ENCODE results near the gene DOCK8. TPM values are rescaled to one million over a fixed set of nuclear protein-coding genes. Genes with fewer than 3 reads are reported as not detected.

Gene DOCK8
- total RNA-seq, 1 donor from 2014 or later, result 8.9 TPM

DNA sequence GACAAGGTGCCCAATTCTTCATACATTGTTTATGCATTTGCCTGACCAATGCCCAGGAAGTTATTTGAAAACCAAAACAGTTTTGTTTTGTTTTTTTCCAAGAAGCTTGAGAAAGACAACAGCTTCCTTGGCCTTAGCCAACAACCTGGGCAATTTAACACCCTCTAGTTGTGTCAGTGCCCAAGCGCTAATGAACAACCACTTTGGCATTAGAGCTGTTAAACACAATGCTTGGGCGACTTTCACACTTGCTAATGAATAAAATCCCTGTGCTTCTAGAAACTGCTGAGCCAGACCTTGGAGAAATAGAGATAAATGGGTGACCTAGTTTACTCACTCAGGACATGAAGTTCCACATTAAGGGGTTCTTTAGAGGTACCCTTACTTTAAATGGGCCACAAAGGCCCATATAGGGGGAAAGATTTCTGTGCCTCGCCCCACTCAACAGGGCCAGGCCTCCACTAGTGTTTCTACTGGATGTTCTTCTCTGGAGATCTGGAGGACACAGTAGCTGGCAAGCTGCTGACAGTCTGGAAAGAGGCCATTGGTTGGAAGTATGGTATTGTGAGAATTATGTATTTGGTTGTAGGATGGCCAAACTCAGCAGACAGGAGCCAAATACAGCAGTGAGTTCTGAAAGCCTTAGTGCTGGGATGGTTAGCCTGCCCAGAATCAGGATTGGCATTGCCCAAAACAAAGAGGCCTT is 179.8 kb downstream of the DOCK8 start:
- Histone ChIP-seq H3K27me3 (no peaks in the 10 kb centered on the region), H3K4me3 (no peak overlapping the region), H3K9me3 (no peaks in the 10 kb centered on the region), H3K36me3 (no peaks in the 10 kb centered on the region), H3K27ac (no peak overlapping the region), H3K4me1 (no peaks in the 10 kb centered on the region)
- TF ChIP-seq CTCF (IDR thresholded peaks at IDR 0.05), result no peak
- intact Hi-C loops (cut with DNase I), result no loop called here
- no peak for DNase-seq (ENCODE audit: low spot score in 2 of 2)

GRCh38 chr9:396396-396795 is 181.7 kb downstream of the DOCK8 start:
- TF ChIP-seq CTCF (IDR thresholded peaks at IDR 0.05), result no peak
- Histone ChIP-seq H3K4me3 (no peak overlapping the region), H3K9me3 (no peaks in the 10 kb centered on the region), H3K36me3 (no peaks in the 10 kb centered on the region), H3K27me3 (no peaks in the 10 kb centered on the region), H3K27ac (no peak overlapping the region), H3K4me1 (no peaks in the 10 kb centered on the region)
- intact Hi-C loops (cut with DNase I), result no loop called here
- DNase-seq (ENCODE audit: low spot score in 2 of 2), result no peak

DNA sequence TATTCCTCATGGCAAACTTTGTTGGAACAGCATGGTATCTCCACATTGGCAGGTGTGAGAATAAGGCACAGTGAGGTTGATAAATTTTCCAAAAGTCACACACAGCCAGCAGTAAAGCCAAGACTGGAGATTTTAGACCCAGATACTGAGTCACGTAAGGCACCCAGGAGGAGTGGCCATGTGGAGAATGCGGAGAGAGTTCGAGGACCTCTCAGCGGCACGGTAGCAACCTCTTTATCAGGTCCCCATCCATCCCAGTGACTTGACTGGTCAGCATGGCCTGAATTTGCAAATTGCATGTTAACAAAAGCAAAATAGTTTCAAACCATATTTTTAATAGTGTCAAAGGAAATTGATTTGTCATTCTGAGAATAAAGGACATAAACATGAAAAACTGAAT is 183.4 kb downstream of the DOCK8 start:
- DNase-seq (ENCODE audit: low spot score in 2 of 2), result no peak
- no peak overlapping the region for H3K27ac ChIP-seq
- H3K4me3 ChIP-seq, result no peak overlapping the region
- H3K9me3 ChIP-seq, result no peaks in the 10 kb centered on the region
- no peak for TF ChIP-seq CTCF (IDR thresholded peaks at IDR 0.05)
- no peaks in the 10 kb centered on the region for H3K36me3 ChIP-seq
- H3K27me3 ChIP-seq, result no peaks in the 10 kb centered on the region
- intact Hi-C loops (cut with DNase I), result no loop called here
- H3K4me1 ChIP-seq, result no peaks in the 10 kb centered on the region

DNA sequence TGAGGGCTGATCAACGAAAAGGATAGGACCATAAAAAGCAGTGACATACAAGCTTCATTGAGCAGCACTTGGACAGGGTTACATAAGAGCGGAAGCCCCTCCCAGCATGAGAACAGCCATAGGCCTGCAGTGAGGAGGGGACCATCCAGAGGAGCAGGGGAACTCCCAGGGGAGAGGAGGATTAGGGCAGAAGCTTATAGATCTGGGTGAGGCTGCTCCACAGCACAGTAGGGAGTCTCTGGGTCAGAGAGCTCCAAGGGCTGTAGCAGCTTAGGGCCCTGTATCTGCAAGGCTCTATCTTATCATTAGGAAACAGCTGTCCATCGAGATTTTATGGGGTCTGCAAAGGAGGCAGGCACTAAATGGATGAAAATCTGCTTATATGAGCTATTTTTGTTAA is 186.6 kb downstream of the DOCK8 start:
- no peaks in the 10 kb centered on the region for H3K27me3 ChIP-seq
- no peak overlapping the region for H3K4me3 ChIP-seq
- no peaks in the 10 kb centered on the region for H3K36me3 ChIP-seq
- H3K27ac ChIP-seq, result no peak overlapping the region
- TF ChIP-seq CTCF (IDR thresholded peaks at IDR 0.05), result no peak
- DNase-seq (ENCODE audit: low spot score in 2 of 2), result no peak
- no peaks in the 10 kb centered on the region for H3K9me3 ChIP-seq
- intact Hi-C loops (cut with DNase I), result no loop called here
- H3K4me1 ChIP-seq, result no peaks in the 10 kb centered on the region

- no peak for DNase-seq (ENCODE audit: low spot score in 2 of 2)
- no peaks in the 10 kb centered on the region for H3K9me3 ChIP-seq
- H3K4me3 ChIP-seq, result no peak overlapping the region
- H3K4me1 ChIP-seq, result no peaks in the 10 kb centered on the region
- no peaks in the 10 kb centered on the region for H3K36me3 ChIP-seq
- no peak overlapping the region for H3K27ac ChIP-seq
- intact Hi-C loops (cut with DNase I), result no loop called here
- no peak for TF ChIP-seq CTCF (IDR thresholded peaks at IDR 0.05)
- no peaks in the 10 kb centered on the region for H3K27me3 ChIP-seq
Observed at GRCh38 chr9:404234-404633, 189.6 kb downstream of the DOCK8 start.

GRCh38 chr9:405341-405740 is 190.7 kb downstream of the DOCK8 start:
- intact Hi-C loops (cut with DNase I), result no loop called here
- DNase-seq (ENCODE audit: low spot score in 2 of 2), result no peak
- TF ChIP-seq CTCF (IDR thresholded peaks at IDR 0.05), result no peak
- no peak overlapping the region for H3K27ac ChIP-seq
- no peak overlapping the region for H3K4me3 ChIP-seq
- no peaks in the 10 kb centered on the region for H3K36me3 ChIP-seq
- no peaks in the 10 kb centered on the region for H3K4me1 ChIP-seq
- H3K27me3 ChIP-seq, result no peaks in the 10 kb centered on the region
- no peaks in the 10 kb centered on the region for H3K9me3 ChIP-seq

Measured in ascending aorta (tissue), 2 donors.